HCT116 (cell line): ENCODE results near the gene FKBP15. TPM values are rescaled to one million over a fixed set of nuclear protein-coding genes. Genes with fewer than 3 reads are reported as not detected.

ENCODE experiments used
- ATAC-seq: fragments of 200-7000 bp; cut with Tn5 transposase; 2 replicates; pipeline ENCODE4 v1.9.1; 2020; ENCODE audit warnings: mild to moderate bottlenecking, moderate library complexity
- BruUV-seq: library from RNA; stranded (reverse); fragments of 400-500 nt; replicated peaks from 2 replicates; lab custom pipeline; 2021; lab: Mats Ljungman, UMichigan
- CTCF ChIA-PET: fragments of 300-600 bp; sonication (Branson Sonifier 250); formaldehyde crosslinking; loops from one replicate; lab custom pipeline; 2021; ENCODE audit warnings: antibody characterized with exemption; lab: Charles Lee
- POLR2A ChIA-PET: fragments of 300-600, 350-600 bp; sonication (Branson Sonifier 250); formaldehyde crosslinking; loops from one replicate; lab custom pipeline; 2021; ENCODE audit warnings: antibody characterized with exemption; lab: Charles Lee
- RAD21 ChIA-PET, 2 experiments: fragments of 300-600 bp; sonication (Branson Sonifier 250); formaldehyde crosslinking; loops; one replicate each; lab custom pipeline; 2023; ENCODE audit warnings: low total read pairs in 2 of 2; ENCODE audit not compliant: uncharacterized antibody in 2 of 2, unreplicated experiment in 2 of 2, low non-redundant PET in 1 of 2; lab: Charles Lee
- DNase-seq: peaks from one replicate; pipeline ENCODE4 v3.0.0-alpha.2; 2010; ENCODE audit warnings: low read depth, low spot score
- H2AFZ ChIP-seq: fragments of 200-600 bp; shearing (Covaris generic), sonication (generic); 2 replicates; pipeline ENCODE4 v1.6.1; 2017; ENCODE audit warnings: low read depth, mixed run types, mixed read lengths, antibody characterized with exemption, low read length; ENCODE audit not compliant: poor library complexity, severe bottlenecking
- H3K27ac ChIP-seq: 2 replicates; pipeline ENCODE4 v1.5.1; 2012; ENCODE audit warnings: low read depth, low read length
- H3K27me3 ChIP-seq: fragments of 200-600 bp; sonication (generic); 2 replicates; pipeline ENCODE4 v1.6.1; 2016; ENCODE audit warnings: mixed run types, low read length, mixed read lengths; ENCODE audit not compliant: insufficient read depth
- H3K36me3 ChIP-seq, 2 experiments: fragments of 200-500 bp in 1 of 2; fragments of 200-600 bp in 1 of 2; sonication (Bioruptor generic) in 1 of 2; sonication (generic) in 1 of 2; 2 replicates each; pipeline versions ENCODE4 v1.5.1 to v1.6.1; 2014 to 2016; ENCODE audit warnings: low read length in 2 of 2, inconsistent platforms in 1 of 2, mixed read lengths in 1 of 2, mixed run types in 1 of 2; ENCODE audit not compliant: insufficient read depth in 2 of 2, control insufficient read depth in 1 of 2
- H3K4me1 ChIP-seq, 2 experiments: fragments of 200-600 bp in 1 of 2; sonication (generic) in 1 of 2; 2 replicates each; pipeline versions ENCODE4 v1.5.1 to v1.6.1; 2012 to 2017; ENCODE audit warnings: low read length in 2 of 2, inconsistent platforms in 1 of 2, mild to moderate bottlenecking in 1 of 2, mixed read lengths in 1 of 2, mixed run types in 1 of 2, moderate library complexity in 1 of 2; ENCODE audit not compliant: insufficient read depth in 2 of 2, control insufficient read depth in 1 of 2
- H3K4me2 ChIP-seq: fragments of 200-600 bp; sonication (generic); 2 replicates; pipeline ENCODE4 v1.6.1; 2017; ENCODE audit warnings: mixed run types, low read length, mixed read lengths
- H3K4me3 ChIP-seq, 2 experiments: fragments of 200-600 bp in 1 of 2; sonication (generic) in 1 of 2; replicated peaks in 1 of 2; 2 replicates each; pipeline ENCODE4 v1.5.1; 2011 to 2016; ENCODE audit warnings: low read length in 2 of 2, control low read depth in 1 of 2, low read depth in 1 of 2, mild to moderate bottlenecking in 1 of 2, mixed read lengths in 1 of 2, mixed run types in 1 of 2
- H3K79me2 ChIP-seq: fragments of 200-600 bp; sonication (generic); 2 replicates; pipeline ENCODE4 v1.6.1; 2017; ENCODE audit warnings: mild to moderate bottlenecking, mixed run types, low read length, moderate library complexity, mixed read lengths; ENCODE audit not compliant: insufficient read depth
- H3K9ac ChIP-seq: fragments of 200-600 bp; sonication (generic); 2 replicates; pipeline ENCODE4 v1.6.1; 2016; ENCODE audit warnings: low read length, mixed read lengths
- H3K9me2 ChIP-seq: fragments of 200-600 bp; sonication (generic), shearing (Covaris generic); 2 replicates; pipeline ENCODE4 v1.6.1; 2017; ENCODE audit warnings: mixed run types, mild to moderate bottlenecking, moderate library complexity; ENCODE audit not compliant: insufficient read depth
- H3K9me3 ChIP-seq, 2 experiments: fragments of 200-500 bp in 1 of 2; fragments of 200-600 bp in 1 of 2; sonication (Bioruptor generic) in 1 of 2; sonication (generic) in 1 of 2; 2 replicates each; pipeline ENCODE4 v1.6.1; 2014 to 2017; ENCODE audit warnings: low read length in 2 of 2, mixed read lengths in 2 of 2, inconsistent platforms in 1 of 2, low read depth in 1 of 2, mild to moderate bottlenecking in 1 of 2, mixed run types in 1 of 2, moderate library complexity in 1 of 2; ENCODE audit not compliant: control insufficient read depth in 1 of 2, insufficient read depth in 1 of 2
- H4K20me1 ChIP-seq: fragments of 200-600 bp; sonication (generic), shearing (Covaris generic); 2 replicates; pipeline ENCODE4 v1.6.1; 2017; ENCODE audit warnings: mixed run types, mild to moderate bottlenecking, moderate library complexity; ENCODE audit not compliant: insufficient read depth
- CBX3 ChIP-seq: IDR thresholded peaks from 2 replicates; pipeline ENCODE4 v1.6.1; 2012; ENCODE audit warnings: low read depth
- CEBPB ChIP-seq: IDR thresholded peaks from 2 replicates; pipeline ENCODE4 v1.6.1; 2012; ENCODE audit warnings: low read depth
- ELF1 ChIP-seq: IDR thresholded peaks from 2 replicates; pipeline ENCODE4 v1.6.1; 2012; ENCODE audit warnings: low read depth, borderline replicate concordance
- EZH2phosphoT487 ChIP-seq: fragments of 200-600 bp; IDR thresholded peaks from 2 replicates; pipeline ENCODE4 v1.6.1; 2018; ENCODE audit warnings: antibody characterized with exemption, borderline replicate concordance
- FOSL1 ChIP-seq: IDR thresholded peaks from 2 replicates; pipeline ENCODE4 v1.6.1; 2012; ENCODE audit warnings: low read depth
- JUND ChIP-seq: IDR thresholded peaks from 2 replicates; pipeline ENCODE4 v1.6.1; 2012
- POLR2A ChIP-seq: IDR thresholded peaks from 2 replicates; pipeline ENCODE4 v1.7.0; 2011; ENCODE audit warnings: borderline replicate concordance; ENCODE audit not compliant: insufficient read depth, insufficient read length; ENCODE audit errors: extremely low read depth
- POLR2AphosphoS5 ChIP-seq: IDR thresholded peaks from 2 replicates; pipeline ENCODE4 v1.6.1; 2011; ENCODE audit warnings: mild to moderate bottlenecking, low read depth, low read length, moderate library complexity
- RAD21 ChIP-seq: IDR thresholded peaks from 2 replicates; pipeline ENCODE4 v1.6.1; 2012; ENCODE audit warnings: low read depth, mild to moderate bottlenecking
- SIN3A ChIP-seq: IDR thresholded peaks from 2 replicates; pipeline ENCODE4 v1.6.1; 2012; ENCODE audit warnings: low read depth
- SP1 ChIP-seq: IDR thresholded peaks from 2 replicates; pipeline ENCODE4 v1.6.1; 2012; ENCODE audit warnings: low read depth
- SRF ChIP-seq: IDR thresholded peaks from 2 replicates; pipeline ENCODE4 v1.6.1; 2012; ENCODE audit warnings: low read depth
- TCF7L2 ChIP-seq: IDR thresholded peaks from 2 replicates; pipeline ENCODE4 v1.7.0; 2011; ENCODE audit warnings: borderline replicate concordance, inconsistent platforms; ENCODE audit not compliant: insufficient read depth, insufficient read length; ENCODE audit errors: extremely low read depth
- YY1 ChIP-seq: IDR thresholded peaks from 2 replicates; pipeline ENCODE4 v1.6.1; 2011; ENCODE audit warnings: low read length, low read depth, moderate library complexity, mild to moderate bottlenecking; ENCODE audit not compliant: insufficient replicate concordance; ENCODE audit errors: extremely low read depth
- ZFX ChIP-seq: fragments of 450-650 bp; IDR thresholded peaks from 2 replicates; pipeline ENCODE4 v1.6.1; 2017
- ZNF274 ChIP-seq: fragments of 200-500 bp; sonication (Bioruptor generic); IDR thresholded peaks from 2 replicates; pipeline ENCODE4 v1.6.1; 2014; ENCODE audit warnings: mild to moderate bottlenecking, low read depth, low read length, inconsistent platforms
- intact Hi-C: fragments of 100-400 bp; cut with micrococcal nuclease; formaldehyde crosslinking; loops from 2 replicates; pipeline ENCODE4 v1.10.0; 2022
- total RNA-seq: library from RNA; stranded (reverse); gene quantifications from one replicate; pipeline ENCODE4 v1.2.1, GENCODE V29; 2021; ENCODE audit not compliant: unreplicated experiment
- TF ChIP-seq, protein P1 (sequence below): IDR thresholded peaks from 2 replicates; pipeline ENCODE4 v1.6.1; 2011; ENCODE audit warnings: mild to moderate bottlenecking, low read length, moderate library complexity; ENCODE audit not compliant: insufficient replicate concordance; ENCODE audit errors: extremely low read depth
- TF ChIP-seq, protein P2 (sequence below), 3 experiments: fragments of 200-600 bp in 1 of 3; sonication (generic) in 1 of 3; IDR thresholded peaks in 2 of 3; conservative IDR thresholded peaks in 1 of 3; 2 replicates each; pipeline ENCODE4 v1.5.1; 2012 to 2017; ENCODE audit warnings: low read depth in 2 of 3, low read length in 2 of 3, antibody characterized with exemption in 1 of 3, borderline replicate concordance in 1 of 3, control low read depth in 1 of 3, mild to moderate bottlenecking in 1 of 3, mixed read lengths in 1 of 3, mixed run types in 1 of 3, moderate library complexity in 1 of 3; ENCODE audit not compliant: insufficient read depth in 1 of 3

FKBP15 gene
- total RNA-seq, 1 experiment from 2014 or later, result 13.8 TPM

DNA sequence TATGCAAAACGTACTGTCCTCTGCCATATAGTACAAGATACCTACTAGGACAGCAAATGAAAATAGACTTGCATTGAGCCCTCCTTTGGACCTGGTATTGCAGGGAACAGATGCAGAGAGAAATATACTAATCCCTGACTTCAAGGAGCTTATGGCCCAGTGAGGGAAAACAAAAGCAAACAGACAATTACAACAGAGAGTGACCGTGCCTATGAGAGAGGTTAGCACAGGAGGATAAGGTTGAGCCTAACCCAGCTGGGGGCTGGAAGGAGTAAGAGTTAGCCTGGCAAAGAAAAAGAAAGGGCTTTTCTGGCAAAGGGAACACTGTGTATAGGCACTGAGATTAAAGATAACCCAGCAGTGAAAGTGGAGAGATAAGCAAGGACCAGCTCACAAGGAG lies 48.8 kb upstream of the FKBP15 start:
- ChIA-PET POLR2A (no interaction called here), CTCF (no interaction called here), RAD21 (no interaction called here)
- Histone ChIP-seq H3K36me3 (peaks cover 21 to 23% of the 10 kb centered on the region in 2 experiments; a peak in 3 of 4 replicates), H3K9ac (no peak overlapping the region), H4K20me1 (no peaks in the 10 kb centered on the region), H3K9me3 (no peaks in the 10 kb centered on the region), H2AFZ (no peak overlapping the region), H3K79me2 (peaks cover 15% of the 10 kb centered on the region), H3K9me2 (no peaks in the 10 kb centered on the region), H3K4me1 (peaks cover 0 to 9% of the 10 kb centered on the region in 2 experiments; a peak in 2 of 4 replicates), H3K27ac (no peak overlapping the region), H3K4me2 (no peak overlapping the region), H3K4me3 (no peak overlapping the region), H3K27me3 (no peaks in the 10 kb centered on the region)
- no peak for TF ChIP-seq SP1
- no peak for TF ChIP-seq ZNF274
- no peak for TF ChIP-seq CEBPB
- no peak for TF ChIP-seq ZFX
- BruUV-seq, result no TSS peak
- intact Hi-C loops, result loop anchor here (10.0 kb wide), 1 partner anchor 345 kb away; no protein-coding TSS in a partner anchor
- ATAC-seq, result no peak
- no peak for DNase-seq

DNA sequence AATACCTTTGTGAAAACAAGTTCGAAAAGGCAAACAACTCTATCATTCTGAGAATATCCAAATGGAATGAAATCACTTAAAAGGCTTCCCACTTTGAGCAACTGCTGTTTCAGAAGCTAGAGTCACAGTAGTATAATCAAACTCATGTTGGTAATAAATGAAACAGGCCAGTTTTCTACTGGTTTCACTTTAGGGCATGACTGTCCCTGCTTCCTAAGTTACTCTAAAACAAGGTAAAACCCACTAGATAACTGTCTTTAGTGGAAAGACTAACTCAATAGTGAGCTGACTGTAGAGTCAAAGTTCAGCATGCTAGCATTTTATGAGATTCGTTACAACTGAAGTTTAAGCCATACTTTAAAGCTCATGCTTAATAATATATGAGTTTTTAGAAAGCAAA lies 48.3 kb upstream of the FKBP15 start:
- peaks cover 0 to 5% of the 10 kb centered on the region in 2 experiments; a peak in 2 of 4 replicates for H3K4me1 ChIP-seq
- no TSS peak for BruUV-seq
- H3K4me3 ChIP-seq, result no peak overlapping the region
- no peaks in the 10 kb centered on the region for H3K9me3 ChIP-seq
- no peak overlapping the region for H2AFZ ChIP-seq
- no peaks in the 10 kb centered on the region for H3K9me2 ChIP-seq
- RAD21 ChIA-PET, result no interaction called here
- ATAC-seq (no peak), DNase-seq (no peak)
- POLR2A ChIA-PET, result no interaction called here
- intact Hi-C loops, result no loop called here
- H3K27ac ChIP-seq, result no peak overlapping the region
- no peak overlapping the region for H3K4me2 ChIP-seq
- CTCF ChIA-PET, result no interaction called here
- H3K9ac ChIP-seq, result no peak overlapping the region
- H3K79me2 ChIP-seq, result peaks cover 11% of the 10 kb centered on the region
- H4K20me1 ChIP-seq, result no peaks in the 10 kb centered on the region
- peaks cover 21 to 23% of the 10 kb centered on the region in 2 experiments; a peak in 3 of 4 replicates for H3K36me3 ChIP-seq
- no peaks in the 10 kb centered on the region for H3K27me3 ChIP-seq
- TF ChIP-seq TCF7L2 (no peak), RAD21 (no peak), FOSL1 (no peak), POLR2AphosphoS5 (no peak), ZNF274 (no peak), ZFX (no peak), EZH2phosphoT487 (no peak), SIN3A (no peak), POLR2A (no peak), SRF (no peak), CBX3 (no peak), YY1 (no peak), JUND (no peak), SP1 (no peak), ELF1 (no peak)
- TF ChIP-seq, protein P1, sequence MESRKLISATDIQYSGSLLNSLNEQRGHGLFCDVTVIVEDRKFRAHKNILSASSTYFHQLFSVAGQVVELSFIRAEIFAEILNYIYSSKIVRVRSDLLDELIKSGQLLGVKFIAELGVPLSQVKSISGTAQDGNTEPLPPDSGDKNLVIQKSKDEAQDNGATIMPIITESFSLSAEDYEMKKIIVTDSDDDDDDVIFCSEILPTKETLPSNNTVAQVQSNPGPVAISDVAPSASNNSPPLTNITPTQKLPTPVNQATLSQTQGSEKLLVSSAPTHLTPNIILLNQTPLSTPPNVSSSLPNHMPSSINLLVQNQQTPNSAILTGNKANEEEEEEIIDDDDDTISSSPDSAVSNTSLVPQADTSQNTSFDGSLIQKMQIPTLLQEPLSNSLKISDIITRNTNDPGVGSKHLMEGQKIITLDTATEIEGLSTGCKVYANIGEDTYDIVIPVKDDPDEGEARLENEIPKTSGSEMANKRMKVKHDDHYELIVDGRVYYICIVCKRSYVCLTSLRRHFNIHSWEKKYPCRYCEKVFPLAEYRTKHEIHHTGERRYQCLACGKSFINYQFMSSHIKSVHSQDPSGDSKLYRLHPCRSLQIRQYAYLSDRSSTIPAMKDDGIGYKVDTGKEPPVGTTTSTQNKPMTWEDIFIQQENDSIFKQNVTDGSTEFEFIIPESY, result no peak
- TF ChIP-seq, protein P2, sequence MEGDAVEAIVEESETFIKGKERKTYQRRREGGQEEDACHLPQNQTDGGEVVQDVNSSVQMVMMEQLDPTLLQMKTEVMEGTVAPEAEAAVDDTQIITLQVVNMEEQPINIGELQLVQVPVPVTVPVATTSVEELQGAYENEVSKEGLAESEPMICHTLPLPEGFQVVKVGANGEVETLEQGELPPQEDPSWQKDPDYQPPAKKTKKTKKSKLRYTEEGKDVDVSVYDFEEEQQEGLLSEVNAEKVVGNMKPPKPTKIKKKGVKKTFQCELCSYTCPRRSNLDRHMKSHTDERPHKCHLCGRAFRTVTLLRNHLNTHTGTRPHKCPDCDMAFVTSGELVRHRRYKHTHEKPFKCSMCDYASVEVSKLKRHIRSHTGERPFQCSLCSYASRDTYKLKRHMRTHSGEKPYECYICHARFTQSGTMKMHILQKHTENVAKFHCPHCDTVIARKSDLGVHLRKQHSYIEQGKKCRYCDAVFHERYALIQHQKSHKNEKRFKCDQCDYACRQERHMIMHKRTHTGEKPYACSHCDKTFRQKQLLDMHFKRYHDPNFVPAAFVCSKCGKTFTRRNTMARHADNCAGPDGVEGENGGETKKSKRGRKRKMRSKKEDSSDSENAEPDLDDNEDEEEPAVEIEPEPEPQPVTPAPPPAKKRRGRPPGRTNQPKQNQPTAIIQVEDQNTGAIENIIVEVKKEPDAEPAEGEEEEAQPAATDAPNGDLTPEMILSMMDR (IDR thresholded peaks at IDR 0.05 in 2 of 3, conservative IDR thresholded peaks at IDR 0.05 in 1 of 3; ENCODE audit: borderline replicate concordance in 1 of 3, insufficient read depth in 1 of 3, low read depth in 2 of 3, low read length in 2 of 3), result no peak
